CD14-positive monocyte (primary cell): ENCODE results near the gene MORN1. TPM values are rescaled to one million over a fixed set of nuclear protein-coding genes. Genes with fewer than 3 reads are reported as not detected.
A peak's percentile ranks its signal among the peaks of the same experiment; 100 is the strongest.

Source experiments
- DNase-seq, 3 donors: peaks; one replicate each; pipeline ENCODE4 v3.0.0-alpha.2; 2011 to 2022
- H2AFZ ChIP-seq: 2 replicates; pipeline ENCODE4 v1.6.0; 2012; ENCODE audit warnings: mild to moderate bottlenecking, low read depth, low read length, inconsistent platforms; ENCODE audit not compliant: insufficient read depth, poor library complexity, severe bottlenecking
- H3K27ac ChIP-seq, 2 donors: 1 replicate in 1 of 2; 2 replicates in 1 of 2; pipeline ENCODE4 v1.5.1; 2012 to 2013; ENCODE audit warnings: low read length in 2 of 2, control low read depth in 1 of 2, inconsistent platforms in 1 of 2, low read depth in 1 of 2, mild to moderate bottlenecking in 1 of 2
- H3K27me3 ChIP-seq, 2 donors: one replicate each; pipeline versions ENCODE4 v1.6.0 to v1.6.1; 2011 to 2013; ENCODE audit warnings: low read length in 2 of 2; ENCODE audit not compliant: control insufficient read depth in 2 of 2, insufficient read depth in 2 of 2
- H3K36me3 ChIP-seq, 2 donors: replicated peaks in 1 of 2; 1 replicate in 1 of 2; 2 replicates in 1 of 2; pipeline versions ENCODE4 v1.5.1 to v1.6.1; 2012 to 2013; ENCODE audit warnings: low read length in 2 of 2, control low read depth in 1 of 2, inconsistent platforms in 1 of 2, mild to moderate bottlenecking in 1 of 2; ENCODE audit not compliant: insufficient read depth in 2 of 2, control insufficient read depth in 1 of 2
- H3K4me1 ChIP-seq, 2 donors: 1 replicate in 1 of 2; 2 replicates in 1 of 2; pipeline versions ENCODE4 v1.5.1 to v1.6.1; 2012 to 2013; ENCODE audit warnings: low read length in 2 of 2, control low read depth in 1 of 2, inconsistent platforms in 1 of 2, mild to moderate bottlenecking in 1 of 2, moderate library complexity in 1 of 2; ENCODE audit not compliant: insufficient read depth in 2 of 2, control insufficient read depth in 1 of 2
- H3K4me2 ChIP-seq: replicated peaks from 2 replicates; pipeline ENCODE3; 2012; ENCODE audit warnings: low read length, moderate library complexity, mild to moderate bottlenecking; ENCODE audit not compliant: poor library complexity, severe bottlenecking; ENCODE audit errors: extremely low read depth
- H3K4me3 ChIP-seq, 3 experiments: fragments of 200-600 bp in 1 of 3; sonication (generic) in 1 of 3; replicated peaks in 1 of 3; 1 replicate in 2 of 3; 2 replicates in 1 of 3; pipeline ENCODE4 v1.5.1; 2011 to 2013; ENCODE audit warnings: low read length in 3 of 3, mild to moderate bottlenecking in 3 of 3, control low read depth in 2 of 3, low read depth in 2 of 3, inconsistent platforms in 1 of 3, moderate library complexity in 1 of 3
- H3K79me2 ChIP-seq: 2 replicates; pipeline ENCODE4 v1.6.0; 2012; ENCODE audit warnings: mild to moderate bottlenecking, control low read depth, inconsistent platforms, low read length, moderate library complexity; ENCODE audit not compliant: insufficient read depth
- H3K9ac ChIP-seq: 2 replicates; pipeline ENCODE4 v1.6.0; 2017; ENCODE audit warnings: low read length, mild to moderate bottlenecking; ENCODE audit not compliant: insufficient read depth, poor library complexity, severe bottlenecking
- H3K9me3 ChIP-seq, 2 donors: replicated peaks in 1 of 2; 1 replicate in 1 of 2; 2 replicates in 1 of 2; pipeline versions ENCODE4 v1.5.1 to v1.6.1; 2012 to 2013; ENCODE audit warnings: low read length in 2 of 2, control low read depth in 1 of 2; ENCODE audit not compliant: control insufficient read depth in 1 of 2, insufficient read depth in 1 of 2
- H4K20me1 ChIP-seq: 2 replicates; pipeline ENCODE4 v1.6.0; 2012; ENCODE audit warnings: mild to moderate bottlenecking, low read length, control low read depth, moderate library complexity; ENCODE audit not compliant: insufficient read depth
- H3K27ac Mint-ChIP-seq, 7 donors: one replicate each; pipeline ENCODE4 v1.8.0; 2020; ENCODE audit warnings: mild to moderate bottlenecking in 7 of 7, mixed read lengths in 7 of 7, moderate library complexity in 6 of 7, inconsistent platforms in 2 of 7
- H3K27me3 Mint-ChIP-seq, 3 donors: one replicate each; pipeline ENCODE4 v1.8.0; 2021 to 2022; ENCODE audit warnings: low read depth in 3 of 3, mild to moderate bottlenecking in 3 of 3, mixed read lengths in 3 of 3, moderate library complexity in 3 of 3, inconsistent platforms in 1 of 3
- H3K36me3 Mint-ChIP-seq, 2 donors: one replicate each; pipeline ENCODE4 v1.8.0; 2020; ENCODE audit warnings: mixed read lengths in 2 of 2, inconsistent platforms in 1 of 2, mild to moderate bottlenecking in 1 of 2
- H3K4me1 Mint-ChIP-seq: one replicate; pipeline ENCODE4 v1.8.0; 2020; ENCODE audit warnings: mild to moderate bottlenecking, mixed read lengths
- H3K4me3 Mint-ChIP-seq, 2 donors: one replicate each; pipeline ENCODE4 v1.8.0; 2020; ENCODE audit warnings: mild to moderate bottlenecking in 2 of 2, mixed read lengths in 2 of 2, moderate library complexity in 1 of 2
- H3K9me3 Mint-ChIP-seq, 7 donors: one replicate each; pipeline ENCODE4 v1.8.0; 2020 to 2022; ENCODE audit warnings: mixed read lengths in 7 of 7, mild to moderate bottlenecking in 6 of 7, moderate library complexity in 6 of 7, inconsistent platforms in 2 of 7
- WGBS: methylation state at CpG from one replicate; pipeline ENCODE4 v1.1.5; 2013; ENCODE audit warnings: missing lambda C conversion rate; ENCODE audit not compliant: insufficient coverage; 5-methylcytosine and 5-hydroxymethylcytosine counted together
- intact Hi-C, 2 donors: fragments of 100-400 bp; cut with micrococcal nuclease; formaldehyde crosslinking; loops; one replicate each; pipeline versions ENCODE4 v1.15.0 to v1.15.1; 2023
- polyA plus RNA-seq, 3 donors: library from polyadenylated mRNA; depleted of rRNA in 1 of 3; unstranded in 2 of 3; stranded (reverse) in 1 of 3; fragments of 300-500 nt in 2 of 3; fragments of >200 nt in 1 of 3; fragmentation: Illumina TruSeq in 2 of 3; gene quantifications; 1 replicate in 2 of 3; 2 replicates in 1 of 3; pipeline ENCODE4 v1.2.3, GENCODE V29; 2012 to 2021
- TF ChIP-seq, protein P1 (sequence below): fragments of 200-600 bp; IDR thresholded peaks from one replicate; pipeline ENCODE4 v1.8.0; 2022; ENCODE audit warnings: antibody characterized with exemption, mild to moderate bottlenecking

MORN1 gene
- polyA plus RNA-seq, 3 donors: 1.5 to 3.0 (median 1.7) TPM

DNA sequence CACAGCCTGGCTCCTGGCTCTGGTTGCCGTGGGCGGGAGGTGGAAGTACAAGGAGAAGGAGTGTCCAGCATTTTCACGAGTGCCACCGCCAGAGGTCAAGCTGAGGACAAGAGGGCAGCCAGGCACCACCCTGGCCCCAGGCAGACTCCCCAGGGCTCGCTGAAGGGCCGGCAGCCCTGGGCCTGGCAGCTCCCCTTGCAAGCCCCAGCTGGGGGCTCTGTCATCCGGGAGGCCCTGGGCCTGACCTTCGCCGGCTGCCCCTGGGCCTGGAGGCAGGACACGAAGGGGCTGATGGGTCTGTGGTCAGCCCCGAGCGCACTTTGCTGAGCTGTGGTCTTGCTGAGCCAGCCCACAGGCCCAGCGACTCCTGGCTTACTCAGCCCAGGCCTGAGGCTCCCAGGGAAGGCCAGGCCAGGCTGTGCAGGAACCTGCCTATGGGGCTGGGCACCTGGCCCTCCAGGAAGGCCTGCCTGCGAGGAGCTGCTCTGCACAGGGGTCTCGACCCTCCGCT is 74.8 kb downstream of the MORN1 start:
- Mint-ChIP-seq H3K9me3 (no peaks in the 10 kb centered on the region), H3K27me3 (peaks cover 13 to 60% (median 28%) of the 10 kb centered on the region in 3 donors), H3K4me3 (no peak overlapping the region), H3K27ac (peak overlapping the region in 1 of 7 donors; percentile 22), H3K36me3 (no peaks in the 10 kb centered on the region), H3K4me1 (peaks cover 1% of the 10 kb centered on the region)
- Histone ChIP-seq H3K9ac (no peak overlapping the region), H2AFZ (no peak overlapping the region), H3K4me2 (no peak overlapping the region), H4K20me1 (peaks cover 11% of the 10 kb centered on the region), H3K4me3 (no peak overlapping the region), H3K9me3 (no peaks in the 10 kb centered on the region), H3K4me1 (peaks cover 13 to 23% of the 10 kb centered on the region in 2 donors), H3K79me2 (no peaks in the 10 kb centered on the region), H3K27ac (no peak overlapping the region), H3K36me3 (no peaks in the 10 kb centered on the region), H3K27me3 (peaks cover 5 to 48% of the 10 kb centered on the region in 2 donors)
- 86% methylated on average over 15 of the region's 16 CpGs for WGBS
- intact Hi-C loops: loop anchor here in 1 of 2 donors (2.0 to 10.0 kb wide), 2 partner anchors 56 to 122 kb away; partner anchors contain the start of gene FAAP20
- no peak for DNase-seq
- TF ChIP-seq, protein P1, sequence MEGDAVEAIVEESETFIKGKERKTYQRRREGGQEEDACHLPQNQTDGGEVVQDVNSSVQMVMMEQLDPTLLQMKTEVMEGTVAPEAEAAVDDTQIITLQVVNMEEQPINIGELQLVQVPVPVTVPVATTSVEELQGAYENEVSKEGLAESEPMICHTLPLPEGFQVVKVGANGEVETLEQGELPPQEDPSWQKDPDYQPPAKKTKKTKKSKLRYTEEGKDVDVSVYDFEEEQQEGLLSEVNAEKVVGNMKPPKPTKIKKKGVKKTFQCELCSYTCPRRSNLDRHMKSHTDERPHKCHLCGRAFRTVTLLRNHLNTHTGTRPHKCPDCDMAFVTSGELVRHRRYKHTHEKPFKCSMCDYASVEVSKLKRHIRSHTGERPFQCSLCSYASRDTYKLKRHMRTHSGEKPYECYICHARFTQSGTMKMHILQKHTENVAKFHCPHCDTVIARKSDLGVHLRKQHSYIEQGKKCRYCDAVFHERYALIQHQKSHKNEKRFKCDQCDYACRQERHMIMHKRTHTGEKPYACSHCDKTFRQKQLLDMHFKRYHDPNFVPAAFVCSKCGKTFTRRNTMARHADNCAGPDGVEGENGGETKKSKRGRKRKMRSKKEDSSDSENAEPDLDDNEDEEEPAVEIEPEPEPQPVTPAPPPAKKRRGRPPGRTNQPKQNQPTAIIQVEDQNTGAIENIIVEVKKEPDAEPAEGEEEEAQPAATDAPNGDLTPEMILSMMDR: no peak

DNA sequence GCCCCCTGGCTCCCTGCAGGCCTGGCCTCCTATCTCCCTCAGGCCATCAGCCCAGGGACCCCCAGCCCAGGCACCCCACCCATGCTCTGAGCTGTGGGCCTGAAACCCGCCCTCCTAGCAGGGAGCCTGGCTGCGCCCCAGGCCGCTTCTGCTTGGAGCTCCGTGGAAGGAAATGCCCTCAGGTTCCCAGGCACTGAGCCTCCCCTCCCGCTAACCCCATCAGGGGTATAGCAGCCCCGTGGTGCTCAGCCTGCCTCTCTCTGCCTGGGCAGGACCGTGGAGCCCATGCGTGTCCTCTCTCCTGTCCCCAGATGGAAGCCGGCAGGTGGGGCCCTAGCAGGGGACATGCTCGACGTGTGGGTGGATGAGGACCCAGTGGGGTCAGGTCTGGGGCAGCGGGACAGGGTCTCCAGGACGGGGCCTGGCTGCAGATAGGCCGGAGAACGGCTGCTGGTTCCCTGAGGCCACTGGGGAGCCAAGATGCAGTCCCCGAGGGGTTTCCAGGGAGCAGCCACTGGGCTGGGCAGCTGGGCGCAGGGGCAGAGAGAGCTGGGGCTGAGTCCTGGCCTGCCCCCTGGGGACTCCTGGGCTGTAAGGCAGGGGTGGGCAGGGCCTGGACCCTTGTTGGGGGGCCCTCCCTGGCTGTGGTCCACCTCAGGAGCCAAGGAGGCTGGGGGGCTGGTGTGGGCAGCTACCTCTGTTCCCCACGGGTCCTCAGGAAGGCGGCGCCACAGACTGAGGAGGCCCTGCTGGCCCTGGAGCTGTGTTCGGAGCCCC is 75.5 kb downstream of the MORN1 start:
- intact Hi-C loops: loop anchor here in 1 of 2 donors (2.0 to 10.0 kb wide), 2 partner anchors 55 to 121 kb away; partner anchors contain the start of gene FAAP20
- Histone ChIP-seq H3K27me3 (peaks cover 5 to 43% of the 10 kb centered on the region in 2 donors), H3K4me1 (peaks cover 15 to 23% of the 10 kb centered on the region in 2 donors), H3K4me2 (peak overlapping the region; percentile 54), H3K9ac (no peak overlapping the region), H3K4me3 (no peak overlapping the region), H3K9me3 (no peaks in the 10 kb centered on the region), H4K20me1 (peaks cover 17% of the 10 kb centered on the region), H3K27ac (no peak overlapping the region), H3K36me3 (no peaks in the 10 kb centered on the region), H3K79me2 (no peaks in the 10 kb centered on the region), H2AFZ (no peak overlapping the region)
- H3K27ac Mint-ChIP-seq: peak overlapping the region in 3 of 7 donors; percentile 22 to 75 (median 40)
- H3K27me3 Mint-ChIP-seq: peaks cover 12 to 55% (median 27%) of the 10 kb centered on the region in 3 donors
- H3K4me1 Mint-ChIP-seq: peaks cover 4% of the 10 kb centered on the region
- TF ChIP-seq, protein P1: no peak
- no peak for DNase-seq
- no peaks in the 10 kb centered on the region for H3K9me3 Mint-ChIP-seq
- 66% methylated on average over 13 of the region's 21 CpGs for WGBS
- H3K36me3 Mint-ChIP-seq: no peaks in the 10 kb centered on the region
- peak overlapping the region in 1 of 2 donors; percentile 35 for H3K4me3 Mint-ChIP-seq
